KMS-11 (cell line): ENCODE measurements around the gene ANXA9.

Source experiments
- H2AFZ ChIP-seq: fragments of 200-600 bp; sonication (generic); 2 replicates; pipeline ENCODE4 v1.6.1; 2016; ENCODE audit warnings: antibody characterized with exemption, mixed run types, low read depth
- H3K27ac ChIP-seq: fragments of 200-600 bp; sonication (generic); 2 replicates; pipeline ENCODE4 v1.6.1; 2016; ENCODE audit warnings: mild to moderate bottlenecking, mixed run types
- H3K27me3 ChIP-seq: fragments of 200-600 bp; sonication (generic); 2 replicates; pipeline ENCODE4 v1.6.1; 2017; ENCODE audit warnings: mild to moderate bottlenecking, low read depth, mixed run types, moderate library complexity; ENCODE audit not compliant: insufficient read depth
- H3K36me3 ChIP-seq: fragments of 200-600 bp; sonication (generic); 2 replicates; pipeline ENCODE4 v1.6.1; 2017; ENCODE audit warnings: mild to moderate bottlenecking, mixed run types; ENCODE audit not compliant: insufficient read depth
- H3K4me1 ChIP-seq: fragments of 200-600 bp; sonication (generic); 2 replicates; pipeline ENCODE4 v1.6.1; 2016; ENCODE audit warnings: mild to moderate bottlenecking, low read depth, mixed run types; ENCODE audit not compliant: poor library complexity, severe bottlenecking
- H3K4me2 ChIP-seq: fragments of 200-600 bp; sonication (generic); 2 replicates; pipeline ENCODE4 v1.7.0; 2016; ENCODE audit warnings: mild to moderate bottlenecking, mixed run types
- H3K4me3 ChIP-seq: fragments of 200-600 bp; sonication (generic); IDR thresholded peaks from 2 replicates; pipeline ENCODE4 v1.6.1; 2017; ENCODE audit warnings: low read depth, low read length, mixed read lengths; ENCODE audit not compliant: insufficient read depth
- H3K79me2 ChIP-seq: fragments of 200-600 bp; sonication (generic); 2 replicates; pipeline ENCODE4 v1.6.1; 2016; ENCODE audit warnings: low read depth, mixed run types; ENCODE audit not compliant: insufficient read depth
- H3K9ac ChIP-seq: fragments of 200-600 bp; sonication (generic); 2 replicates; pipeline ENCODE4 v1.6.1; 2016; ENCODE audit warnings: mild to moderate bottlenecking, mixed run types
- H4K20me1 ChIP-seq: fragments of 200-600 bp; sonication (generic); 2 replicates; pipeline ENCODE4 v1.6.1; 2016; ENCODE audit warnings: mild to moderate bottlenecking, mixed run types; ENCODE audit not compliant: insufficient read depth
- CTCF ChIP-seq: fragments of 200-600 bp; sonication (generic); conservative IDR thresholded peaks from 2 replicates; pipeline ENCODE4 v1.6.1; 2017; ENCODE audit warnings: low read depth, mild to moderate bottlenecking, antibody characterized with exemption, low read length, moderate library complexity, mixed read lengths

The ANXA9 gene

GRCh38 chr1:151006327-151007052 is 24.4 kb downstream of the ANXA9 start, which contains the start of gene MINDY1:
Gene MINDY1 (minus strand): TSS chr1:151006902. CDS start chr1:151002617, 4,285 bp downstream.
- H3K4me3 ChIP-seq, result no peak within 1 kb of the TSS
- no peaks in the 10 kb centered on the region for H4K20me1 ChIP-seq
- H3K4me1 ChIP-seq, result peaks cover 63% of the 10 kb centered on the region
- H3K36me3 ChIP-seq, result no peaks in the 10 kb centered on the region
- H3K27ac ChIP-seq, result peak within 1 kb of the TSS; percentile 68
- peak; percentile 50 for TF ChIP-seq CTCF
- H2AFZ ChIP-seq, result peak within 1 kb of the TSS; percentile 84
- H3K27me3 ChIP-seq, result no peaks in the 10 kb centered on the region; the same call in 1 of the 2 replicates
- H3K9ac ChIP-seq, result peak within 1 kb of the TSS; percentile 65
- no peaks in the 10 kb centered on the region for H3K79me2 ChIP-seq
- H3K4me2 ChIP-seq, result peak within 1 kb of the TSS; percentile 73

GRCh38 chr1:151007853-151008243 is 25.8 kb downstream of the ANXA9 start:
- H3K4me1 ChIP-seq, result peaks cover 64% of the 10 kb centered on the region
- no peak for TF ChIP-seq CTCF
- H3K36me3 ChIP-seq, result no peaks in the 10 kb centered on the region
- H3K27me3 ChIP-seq, result no peaks in the 10 kb centered on the region
- H3K4me3 ChIP-seq, result no peak overlapping the region
- peak overlapping the region; percentile 84 for H2AFZ ChIP-seq
- peak overlapping the region; percentile 68 for H3K27ac ChIP-seq
- no peaks in the 10 kb centered on the region for H4K20me1 ChIP-seq
- H3K9ac ChIP-seq, result peak overlapping the region; percentile 65
- H3K4me2 ChIP-seq, result peak overlapping the region; percentile 73
- H3K79me2 ChIP-seq, result no peaks in the 10 kb centered on the region

GRCh38 chr1:151008244-151009205 is 26.4 kb downstream of the ANXA9 start, which contains the start of gene PRUNE1:
Gene PRUNE1 (plus strand): TSS chr1:151008449. CDS start chr1:151008633, 184 bp downstream.
- peaks cover 58% of the 10 kb centered on the region for H3K4me1 ChIP-seq
- TF ChIP-seq CTCF, result no peak; the same call in 1 of the 2 replicates
- H3K4me3 ChIP-seq, result peak within 1 kb of the TSS; percentile 99
- peak within 1 kb of the TSS; percentile 68 for H3K27ac ChIP-seq
- no peaks in the 10 kb centered on the region for H4K20me1 ChIP-seq
- H2AFZ ChIP-seq, result peak within 1 kb of the TSS; percentile 84
- peak within 1 kb of the TSS; percentile 65 for H3K9ac ChIP-seq
- peak within 1 kb of the TSS; percentile 73 for H3K4me2 ChIP-seq
- no peaks in the 10 kb centered on the region for H3K79me2 ChIP-seq
- H3K27me3 ChIP-seq, result no peaks in the 10 kb centered on the region
- no peaks in the 10 kb centered on the region for H3K36me3 ChIP-seq

GRCh38 chr1:151009206-151009587 is 27.1 kb downstream of the ANXA9 start:
- H3K4me1 ChIP-seq, result peaks cover 53% of the 10 kb centered on the region
- H2AFZ ChIP-seq, result peak overlapping the region; percentile 84

More at GRCh38 chr1:151009206-151009587, 27.1 kb downstream of the ANXA9 start:
- no peak overlapping the region for H3K27ac ChIP-seq
- H4K20me1 ChIP-seq, result no peaks in the 10 kb centered on the region
- peak overlapping the region; percentile 65; the same call in 1 of the 2 replicates for H3K9ac ChIP-seq
- H3K4me2 ChIP-seq, result peak overlapping the region; percentile 73
- H3K36me3 ChIP-seq, result no peaks in the 10 kb centered on the region
- H3K27me3 ChIP-seq, result no peaks in the 10 kb centered on the region
- TF ChIP-seq CTCF, result no peak
- no peaks in the 10 kb centered on the region for H3K79me2 ChIP-seq
- peak overlapping the region; percentile 99 for H3K4me3 ChIP-seq
